Suprapubic skin (tissue), 4 donors: ENCODE data around the gene PLCG2.

Experiments
- EP300 ChIP-seq: sonication (generic); formaldehyde crosslinking; IDR thresholded peaks from one replicate; pipeline ENCODE4 v1.6.1; 2017; ENCODE audit warnings: antibody characterized with exemption
- POLR2A ChIP-seq, 2 donors: fragments of 450-650 bp; IDR thresholded peaks; one replicate each; pipeline ENCODE4 v1.6.1; 2017; ENCODE audit warnings: antibody characterized with exemption in 2 of 2, mild to moderate bottlenecking in 2 of 2, moderate library complexity in 2 of 2
- POLR2AphosphoS5 ChIP-seq, 3 donors: sonication (generic); formaldehyde crosslinking; IDR thresholded peaks; one replicate each; pipeline ENCODE4 v1.6.1; 2017; ENCODE audit warnings: antibody characterized with exemption in 3 of 3
- TF ChIP-seq, protein P1 (sequence below), 2 donors: fragments of 200-600 bp in 1 of 2; fragments of 450-650 bp in 1 of 2; sonication (generic) in 1 of 2; IDR thresholded peaks; one replicate each; pipeline ENCODE4 v1.5.1; 2016 to 2019; ENCODE audit warnings: antibody characterized with exemption in 2 of 2, mild to moderate bottlenecking in 1 of 2, moderate library complexity in 1 of 2

DNA sequence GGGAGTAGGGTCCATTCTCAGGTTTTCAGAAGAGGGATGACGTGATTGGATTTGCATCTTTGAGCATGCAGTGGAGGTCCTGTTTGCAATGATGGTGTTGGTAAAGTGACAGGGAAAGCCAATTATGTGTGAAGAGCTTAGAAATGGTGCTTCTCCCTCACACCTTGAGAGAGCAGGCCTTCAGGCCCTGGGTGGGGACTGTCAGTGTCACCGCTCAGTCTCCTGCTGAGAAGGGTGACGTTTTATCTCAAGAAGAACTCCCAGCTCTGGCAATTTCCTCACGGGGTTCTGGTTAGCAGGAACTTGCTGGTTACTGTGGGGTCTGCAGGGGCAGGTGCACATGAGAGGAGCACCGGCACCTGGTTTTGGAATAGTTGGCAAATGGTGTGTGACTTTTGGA is 11.2 kb downstream of the PLCG2 start:
- TF ChIP-seq, protein P1, sequence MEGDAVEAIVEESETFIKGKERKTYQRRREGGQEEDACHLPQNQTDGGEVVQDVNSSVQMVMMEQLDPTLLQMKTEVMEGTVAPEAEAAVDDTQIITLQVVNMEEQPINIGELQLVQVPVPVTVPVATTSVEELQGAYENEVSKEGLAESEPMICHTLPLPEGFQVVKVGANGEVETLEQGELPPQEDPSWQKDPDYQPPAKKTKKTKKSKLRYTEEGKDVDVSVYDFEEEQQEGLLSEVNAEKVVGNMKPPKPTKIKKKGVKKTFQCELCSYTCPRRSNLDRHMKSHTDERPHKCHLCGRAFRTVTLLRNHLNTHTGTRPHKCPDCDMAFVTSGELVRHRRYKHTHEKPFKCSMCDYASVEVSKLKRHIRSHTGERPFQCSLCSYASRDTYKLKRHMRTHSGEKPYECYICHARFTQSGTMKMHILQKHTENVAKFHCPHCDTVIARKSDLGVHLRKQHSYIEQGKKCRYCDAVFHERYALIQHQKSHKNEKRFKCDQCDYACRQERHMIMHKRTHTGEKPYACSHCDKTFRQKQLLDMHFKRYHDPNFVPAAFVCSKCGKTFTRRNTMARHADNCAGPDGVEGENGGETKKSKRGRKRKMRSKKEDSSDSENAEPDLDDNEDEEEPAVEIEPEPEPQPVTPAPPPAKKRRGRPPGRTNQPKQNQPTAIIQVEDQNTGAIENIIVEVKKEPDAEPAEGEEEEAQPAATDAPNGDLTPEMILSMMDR (IDR thresholded peaks at IDR 0.05): no peak
- TF ChIP-seq EP300 (no peak), POLR2AphosphoS5 (IDR thresholded peaks at IDR 0.05) (no peak), POLR2A (IDR thresholded peaks at IDR 0.05) (no peak)
